SJCRH30 (cell line): ENCODE measurements around the gene ANG. TPM values are rescaled to one million over a fixed set of nuclear protein-coding genes. Genes with fewer than 3 reads are reported as not detected.
A peak's percentile ranks its signal among the peaks of the same experiment; 100 is the strongest.
"Not testable (repeated sequence)": the region's sequence is repeated elsewhere in the genome, so short reads cannot be mapped to it uniquely, and the experiment has no call there.

Source experiments
- DNase-seq, 2 experiments: peaks; one replicate each; pipeline ENCODE4 v3.0.0-alpha.2; 2015 to 2020
- H3K27ac ChIP-seq: fragments of 250-450 bp; sonication (Bioruptor Pico); 2 replicates; pipeline ENCODE4 v1.5.1; 2020; ENCODE audit warnings: mild to moderate bottlenecking, moderate library complexity
- H3K27me3 ChIP-seq: fragments of 250-450 bp; sonication (Bioruptor Pico); 2 replicates; pipeline ENCODE4 v1.5.1; 2020; ENCODE audit warnings: mild to moderate bottlenecking, moderate library complexity
- H3K36me3 ChIP-seq: fragments of 250-450 bp; sonication (Bioruptor Pico); 2 replicates; pipeline ENCODE4 v1.5.1; 2020; ENCODE audit warnings: mild to moderate bottlenecking, moderate library complexity
- H3K4me1 ChIP-seq: fragments of 250-450 bp; sonication (Bioruptor Pico); 2 replicates; pipeline ENCODE4 v1.5.1; 2020; ENCODE audit warnings: mild to moderate bottlenecking, moderate library complexity
- H3K4me3 ChIP-seq: fragments of 250-450 bp; sonication (Bioruptor Pico); 2 replicates; pipeline ENCODE4 v1.5.1; 2020; ENCODE audit warnings: mild to moderate bottlenecking, moderate library complexity
- H3K9me3 ChIP-seq: fragments of 250-450 bp; sonication (Bioruptor Pico); replicated peaks from 2 replicates; pipeline ENCODE4 v1.5.1; 2020; ENCODE audit warnings: mild to moderate bottlenecking, moderate library complexity
- total RNA-seq: library from RNA; depleted of rRNA; stranded (reverse); fragments of >200 nt; shearing (Covaris generic); gene quantifications from 2 replicates; pipeline ENCODE4 v1.2.3, GENCODE V29; 2014

Gene ANG
- total RNA-seq, 1 experiment from 2014 or later, result 0.49 TPM

DNA sequence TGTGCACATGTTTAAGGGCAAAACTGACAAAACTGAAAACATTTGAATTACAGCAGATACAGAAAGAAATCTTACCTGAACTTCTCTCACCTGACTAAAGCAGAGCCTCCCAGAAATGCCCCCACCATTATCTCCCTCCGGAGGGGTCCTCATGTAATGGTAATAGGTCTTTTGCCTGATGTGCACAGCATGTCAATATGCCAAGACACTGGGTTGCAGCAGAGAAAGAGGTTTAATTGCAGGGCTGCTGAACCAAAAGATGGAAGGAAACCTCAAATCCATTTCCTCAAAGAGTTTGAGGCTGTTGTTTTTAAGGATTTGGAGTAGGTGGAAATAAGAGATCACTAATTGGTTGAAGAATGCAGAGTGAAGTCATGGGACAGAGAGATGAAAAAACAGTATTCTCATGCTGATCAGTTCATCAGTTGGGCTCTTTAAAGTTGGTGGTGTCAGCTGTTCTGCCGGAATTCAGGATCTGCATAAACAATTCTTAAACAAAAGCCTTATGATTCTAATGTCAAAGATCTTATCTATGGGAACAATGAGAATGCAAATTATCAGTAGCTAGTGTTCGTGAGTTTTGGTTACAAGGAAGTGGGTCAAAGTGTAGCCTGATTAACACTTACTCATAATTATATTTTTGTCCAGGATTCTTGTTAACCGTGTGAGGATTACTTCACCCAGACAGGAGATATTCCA lies 18.2 kb downstream of the ANG start:
- Histone ChIP-seq H3K36me3 (no peaks in the 10 kb centered on the region), H3K4me1 (no peaks in the 10 kb centered on the region), H3K4me3 (no peak overlapping the region), H3K27me3 (no peaks in the 10 kb centered on the region), H3K27ac (no peak overlapping the region), H3K9me3 (no peaks in the 10 kb centered on the region)
- no peak for DNase-seq

GRCh38 chr14:20707622-20708021 lies 19.1 kb downstream of the ANG start:
- Histone ChIP-seq H3K4me1 (no peaks in the 10 kb centered on the region), H3K27me3 (no peaks in the 10 kb centered on the region), H3K36me3 (no peaks in the 10 kb centered on the region), H3K9me3 (no peaks in the 10 kb centered on the region), H3K27ac (no peak overlapping the region), H3K4me3 (no peak overlapping the region)
- no peak for DNase-seq

DNA sequence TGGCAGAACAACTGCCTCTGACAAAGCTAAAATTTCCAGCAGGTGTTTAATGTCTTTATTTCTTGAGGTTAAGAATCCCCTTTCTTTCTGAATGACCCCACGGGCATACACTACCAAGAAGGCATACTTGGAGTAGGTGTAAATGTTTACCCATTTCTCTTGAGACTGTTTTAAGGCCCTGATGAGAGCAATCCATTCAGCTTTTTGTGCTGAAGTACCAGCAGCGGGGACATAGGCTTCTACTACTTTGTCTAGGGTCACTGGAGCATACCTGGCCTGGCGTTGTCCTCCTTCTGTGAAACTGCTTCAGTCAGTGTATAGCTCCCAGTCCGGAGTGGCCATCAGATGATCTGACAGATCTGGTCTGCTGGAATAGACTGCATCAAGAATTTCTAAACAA lies 22.7 kb downstream of the ANG start:
- Histone ChIP-seq H3K9me3 (no peaks in the 10 kb centered on the region), H3K4me1 (no peaks in the 10 kb centered on the region), H3K27ac (no peak overlapping the region), H3K27me3 (no peaks in the 10 kb centered on the region), H3K36me3 (no peaks in the 10 kb centered on the region), H3K4me3 (no peak overlapping the region)
- no peak for DNase-seq

DNA sequence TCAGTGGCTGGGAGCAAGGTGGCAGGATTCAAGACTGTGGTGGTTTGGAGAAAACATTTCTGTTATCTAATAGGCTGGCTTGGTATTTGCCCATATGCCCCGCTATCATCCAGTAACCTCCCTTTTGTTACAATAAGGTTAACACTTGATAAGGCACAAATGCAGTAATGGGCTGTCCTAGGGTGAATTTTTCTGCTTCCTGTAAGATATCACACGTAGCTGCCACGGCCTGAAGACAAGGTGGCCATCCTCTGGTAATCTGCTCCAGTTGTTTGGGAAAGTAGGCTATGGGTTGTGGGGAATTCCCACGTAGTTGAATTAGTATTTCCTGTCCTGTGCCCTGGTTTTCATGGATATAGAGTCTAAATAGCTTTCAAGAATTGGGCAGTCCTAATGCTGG lies 23.1 kb downstream of the ANG start:
- no peaks in the 10 kb centered on the region for H3K36me3 ChIP-seq

DNA sequence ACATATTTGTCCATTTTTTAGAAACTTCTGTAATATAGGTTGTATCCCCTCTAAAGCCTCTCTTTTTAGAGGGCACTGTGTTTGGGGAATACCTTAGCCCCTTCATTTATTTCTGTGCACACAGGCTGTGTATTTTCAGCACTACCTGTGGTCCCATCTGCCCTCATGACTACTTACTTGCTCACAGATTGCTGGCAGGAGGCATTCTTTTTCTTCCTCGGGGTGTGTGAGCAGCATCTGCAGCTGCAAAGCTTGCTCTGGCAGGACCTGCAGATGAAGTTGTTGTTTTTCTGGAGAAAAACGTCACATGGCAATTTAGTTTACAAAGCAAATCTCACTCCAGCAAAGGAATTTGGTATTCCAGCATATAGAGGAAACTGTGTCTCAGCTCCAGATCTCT lies 24.3 kb downstream of the ANG start:
- Histone ChIP-seq H3K36me3 (no peaks in the 10 kb centered on the region), H3K27me3 (no peaks in the 10 kb centered on the region), H3K4me3 (no peak overlapping the region), H3K27ac (no peak overlapping the region), H3K4me1 (no peaks in the 10 kb centered on the region), H3K9me3 (no peaks in the 10 kb centered on the region)
- no peak for DNase-seq

More for the DNA sequence above, 23.1 kb downstream of the ANG start:
- Histone ChIP-seq H3K4me3 (no peak overlapping the region), H3K27ac (no peak overlapping the region), H3K27me3 (no peaks in the 10 kb centered on the region), H3K4me1 (no peaks in the 10 kb centered on the region), H3K9me3 (no peaks in the 10 kb centered on the region)
- no peak for DNase-seq

DNA sequence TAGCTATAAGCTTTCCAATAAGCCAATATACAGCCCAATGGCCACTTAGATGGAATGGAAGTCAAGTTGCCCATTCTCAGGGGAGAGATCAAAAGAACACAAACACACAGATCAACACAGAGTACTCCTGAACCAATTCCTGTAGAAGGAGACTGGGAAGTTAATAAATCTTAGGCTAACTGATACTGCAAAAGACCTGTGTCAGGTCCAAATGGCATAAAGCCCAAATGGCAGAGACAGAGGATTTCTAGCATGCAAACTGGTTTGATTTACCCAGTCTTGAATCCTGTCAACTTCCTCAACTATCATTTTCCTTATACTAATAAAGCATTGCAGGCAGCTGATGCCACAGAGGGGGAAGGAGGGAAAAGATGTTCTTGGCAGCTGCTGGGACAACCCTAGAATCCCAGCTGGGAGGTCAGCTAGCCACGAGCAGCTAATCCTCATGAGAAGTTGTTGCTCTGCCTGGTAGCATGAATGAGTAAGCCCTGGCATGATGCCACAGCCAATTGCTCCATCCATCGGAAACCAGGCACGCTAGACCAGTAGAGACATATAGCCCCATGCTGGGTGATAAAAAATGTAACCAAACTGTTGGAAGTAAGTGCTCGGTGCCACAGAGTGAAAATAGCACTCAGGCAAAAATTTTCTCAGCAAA lies 26.2 kb downstream of the ANG start:
- H3K4me1 ChIP-seq, result no peaks in the 10 kb centered on the region
- DNase-seq, result peak in 1 of 2 experiments; percentile 12
- H3K27me3 ChIP-seq, result no peaks in the 10 kb centered on the region
- H3K27ac ChIP-seq, result no peak overlapping the region
- H3K9me3 ChIP-seq, result no peaks in the 10 kb centered on the region
- H3K4me3 ChIP-seq, result no peak overlapping the region
- no peaks in the 10 kb centered on the region for H3K36me3 ChIP-seq

GRCh38 chr14:20719777-20720176 lies 31.2 kb downstream of the ANG start:
- Histone ChIP-seq H3K4me3 (no peak overlapping the region), H3K27ac (no peak overlapping the region), H3K4me1 (no peaks in the 10 kb centered on the region), H3K27me3 (no peaks in the 10 kb centered on the region), H3K36me3 (no peaks in the 10 kb centered on the region), H3K9me3 (no peaks in the 10 kb centered on the region)
- DNase-seq, result no peak

GRCh38 chr14:20720741-20721140 lies 32.2 kb downstream of the ANG start:
- H3K36me3 ChIP-seq, result no peaks in the 10 kb centered on the region
- no peak for DNase-seq
- no peaks in the 10 kb centered on the region for H3K9me3 ChIP-seq

GRCh38 chr14:20722016-20722415 lies 33.5 kb downstream of the ANG start:
- no peaks in the 10 kb centered on the region for H3K9me3 ChIP-seq
- no peaks in the 10 kb centered on the region for H3K4me1 ChIP-seq

More at GRCh38 chr14:20720741-20721140, 32.2 kb downstream of the ANG start:
- Histone ChIP-seq H3K27ac (no peak overlapping the region), H3K4me3 (no peak overlapping the region), H3K4me1 (no peaks in the 10 kb centered on the region), H3K27me3 (no peaks in the 10 kb centered on the region)

DNA sequence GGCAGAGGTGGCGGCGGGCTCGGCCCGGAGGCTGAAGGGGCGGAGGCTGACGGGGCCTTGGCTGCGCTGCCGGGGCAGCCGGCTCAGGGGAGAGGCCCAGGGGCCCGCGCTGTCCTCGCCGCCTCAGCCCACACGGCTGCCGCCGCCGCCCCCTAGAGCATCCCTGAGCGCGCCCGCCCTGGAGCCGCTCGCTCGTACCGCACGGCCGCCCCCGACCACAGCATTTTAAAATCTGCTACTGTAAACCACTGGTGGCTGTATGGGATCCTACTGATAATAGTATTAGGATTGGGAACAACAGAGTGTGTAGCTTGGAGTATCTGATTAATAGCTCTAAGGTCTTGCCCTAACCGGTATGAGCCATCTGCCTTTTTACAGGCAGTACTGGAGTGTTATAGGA lies 34.9 kb downstream of the ANG start:
- DNase-seq, result no peak
- H3K27ac ChIP-seq, result no peak overlapping the region
- no peak overlapping the region for H3K4me3 ChIP-seq
- H3K36me3 ChIP-seq, result no peaks in the 10 kb centered on the region
- H3K4me1 ChIP-seq, result no peaks in the 10 kb centered on the region
- H3K9me3 ChIP-seq, result no peaks in the 10 kb centered on the region
- no peaks in the 10 kb centered on the region for H3K27me3 ChIP-seq

More at GRCh38 chr14:20722016-20722415, 33.5 kb downstream of the ANG start:
- Histone ChIP-seq H3K36me3 (no peaks in the 10 kb centered on the region), H3K27ac (no peak overlapping the region), H3K4me3 (no peak overlapping the region), H3K27me3 (no peaks in the 10 kb centered on the region)
- no peak for DNase-seq

- not testable (repeated sequence) for DNase-seq, H3K9me3 ChIP-seq, H3K4me3 ChIP-seq
These were observed 37.6 kb downstream of the ANG start for GRCh38 chr14:20726121-20726520.

GRCh38 chr14:20726531-20726930 lies 38.0 kb downstream of the ANG start:
- Histone ChIP-seq H3K27me3 (no peaks in the 10 kb centered on the region), H3K4me1 (no peaks in the 10 kb centered on the region), H3K36me3 (no peaks in the 10 kb centered on the region), H3K4me3 (no peak overlapping the region), H3K27ac (no peak overlapping the region), H3K9me3 (no peaks in the 10 kb centered on the region)
- no peak for DNase-seq

More at GRCh38 chr14:20726121-20726520, 37.6 kb downstream of the ANG start:
- H3K4me1 ChIP-seq, H3K27ac ChIP-seq, H3K36me3 ChIP-seq, H3K27me3 ChIP-seq: not testable (repeated sequence)

GRCh38 chr14:20730891-20731290 lies 42.3 kb downstream of the ANG start:
- no peaks in the 10 kb centered on the region for H3K27me3 ChIP-seq
- H3K9me3 ChIP-seq, result no peaks in the 10 kb centered on the region
- no peak for DNase-seq
- no peak overlapping the region for H3K4me3 ChIP-seq
- no peak overlapping the region for H3K27ac ChIP-seq
- H3K4me1 ChIP-seq, result no peaks in the 10 kb centered on the region
- H3K36me3 ChIP-seq, result no peaks in the 10 kb centered on the region

- no peak overlapping the region for H3K4me3 ChIP-seq
- no peaks in the 10 kb centered on the region for H3K36me3 ChIP-seq
- no peaks in the 10 kb centered on the region for H3K4me1 ChIP-seq
- DNase-seq, result no peak
- no peaks in the 10 kb centered on the region for H3K27me3 ChIP-seq
- H3K27ac ChIP-seq, result no peak overlapping the region
- H3K9me3 ChIP-seq, result no peaks in the 10 kb centered on the region
These were observed 43.9 kb downstream of the ANG start for GRCh38 chr14:20732477-20732876.

DNA sequence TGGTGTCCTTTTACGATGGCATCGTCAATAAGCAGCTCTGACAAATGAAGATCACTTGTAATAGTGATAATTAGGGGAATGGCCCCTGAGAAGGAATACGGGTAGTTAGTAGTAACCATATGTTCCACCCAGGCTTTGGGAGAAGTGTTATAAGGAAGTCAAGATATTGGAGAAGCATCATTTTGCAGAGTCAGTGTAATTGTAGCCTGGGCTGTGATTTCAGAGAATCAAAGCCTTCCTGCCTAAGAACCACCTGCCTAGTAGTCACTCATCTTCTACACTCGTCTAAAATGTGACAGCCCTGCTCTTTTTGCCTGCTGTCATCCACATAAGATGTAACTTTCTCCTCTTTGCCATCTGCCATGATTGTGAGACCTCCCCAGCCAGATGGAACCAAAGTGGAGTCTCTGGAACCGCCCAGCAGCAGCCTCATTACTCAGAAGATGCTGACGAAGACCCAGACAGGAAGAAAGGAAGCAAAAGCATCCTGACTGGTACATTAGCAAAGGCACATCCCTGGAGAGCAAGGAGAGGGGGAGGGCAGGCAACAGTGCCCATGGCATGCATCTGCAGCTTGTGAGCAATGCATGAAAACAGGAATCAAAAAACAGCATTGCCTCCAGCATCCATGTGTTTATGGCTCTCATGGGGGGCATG lies 44.5 kb downstream of the ANG start:
- H3K4me1 ChIP-seq, result no peaks in the 10 kb centered on the region
- no peak overlapping the region for H3K4me3 ChIP-seq
- H3K27ac ChIP-seq, result no peak overlapping the region
- DNase-seq, result no peak
- H3K9me3 ChIP-seq, result no peaks in the 10 kb centered on the region
- H3K27me3 ChIP-seq, result no peaks in the 10 kb centered on the region
- no peaks in the 10 kb centered on the region for H3K36me3 ChIP-seq
